B cell (primary cell): Measurements from ENCODE around the gene MYCN.

Experiments used
- CTCF ChIP-seq: fragments of 200-600 bp; IDR thresholded peaks from one replicate; pipeline ENCODE4 v1.8.0; 2022; ENCODE audit warnings: antibody characterized with exemption, mild to moderate bottlenecking
- EZH2 ChIP-seq: IDR thresholded peaks from 2 replicates; pipeline ENCODE4 v1.6.1; 2012; ENCODE audit warnings: borderline replicate concordance, low read depth, mild to moderate bottlenecking, moderate library complexity, low read length; ENCODE audit not compliant: insufficient read depth, poor library complexity, severe bottlenecking

DNA sequence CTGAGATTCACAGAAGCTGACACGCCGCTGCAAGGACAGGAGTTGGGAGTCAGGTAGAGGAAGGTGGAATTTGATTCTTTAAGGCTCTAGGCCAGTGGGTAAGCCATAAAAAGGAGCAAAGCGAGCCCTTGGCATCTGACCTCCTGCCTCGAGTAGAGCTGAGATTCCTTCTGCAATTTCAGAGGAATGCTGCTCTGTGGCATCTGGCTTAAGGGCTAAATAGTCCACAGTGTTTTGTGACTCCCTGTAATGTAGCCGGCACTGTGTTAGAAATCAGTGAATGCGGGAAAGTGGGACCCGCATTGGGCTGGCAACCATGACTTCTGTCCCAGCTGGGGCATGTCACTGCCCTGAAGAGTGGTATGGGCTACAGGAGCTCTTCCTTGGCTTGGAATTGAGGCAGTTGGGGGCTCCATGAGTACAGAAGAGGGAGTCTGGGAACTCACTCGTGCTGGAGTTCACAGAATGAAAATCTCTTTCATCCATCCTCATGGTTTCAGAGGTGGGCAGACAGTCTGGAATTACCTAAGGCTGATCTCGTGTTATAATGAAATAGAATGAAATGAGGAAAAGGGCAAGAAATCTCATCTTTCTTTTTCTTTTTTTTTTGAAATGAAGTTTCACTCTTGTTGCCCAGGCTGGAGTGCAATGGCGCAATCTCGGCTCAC lies 12.7 kb upstream of the MYCN start:
- TF ChIP-seq EZH2 (no peak), CTCF (no peak)
